ENCODE results near the gene NAP1L5. TPM values are rescaled to one million over a fixed set of nuclear protein-coding genes. Genes with fewer than 3 reads are reported as not detected.

The NAP1L5 gene
- total and polyA plus RNA-seq, 9 of the 15 experiments (the other 6 are each of a cell fraction or from before 2014, with no cell fraction given) = 2.4 to 10.6 (median 7.0) TPM

GRCh38 chr4:88722828-88723227, 25.2 kb upstream of the NAP1L5 start:
- POLR2A ChIA-PET = no interaction called here
- no peak for ATAC-seq
- intact Hi-C loops (cut with micrococcal nuclease) = no loop called here
- no peak overlapping the region for H3K27ac ChIP-seq (ENCODE audit: extremely low read depth, low read depth, low read length)
- no peak overlapping the region for H2AFZ ChIP-seq (ENCODE audit: low read depth, low read length)
- no peak overlapping the region for H3K9ac ChIP-seq (ENCODE audit: insufficient read depth in 1 of 2, low read depth in 2 of 2, low read length in 2 of 2)
- WGBS (ENCODE audit: insufficient coverage, low coverage, missing lambda C conversion rate) = 69% methylated on average over 2 of the region's 2 CpGs
- no peak overlapping the region for H3K4me3 ChIP-seq
- in situ Hi-C loops (cut with MboI) = no loop called here
- H3K9me1 ChIP-seq (ENCODE audit: control insufficient read depth, insufficient read depth, low read length) = no peaks in the 10 kb centered on the region
- no peaks in the 10 kb centered on the region for H3K27me3 ChIP-seq (ENCODE audit: control insufficient read depth in 2 of 2, insufficient read depth in 2 of 2, low read length in 2 of 2)
- BruUV-seq (replicated peaks) = no TSS peak
- H4K20me1 ChIP-seq (replicated peaks; ENCODE audit: control insufficient read depth, insufficient read depth, low read length) = no peaks in the 10 kb centered on the region
- FAIRE-seq = no peak
- H3K4me1 ChIP-seq (replicated peaks in 1 of 2; ENCODE audit: control insufficient read depth in 2 of 2, insufficient read depth in 2 of 2, low read length in 2 of 2) = no peaks in the 10 kb centered on the region
- no peak for DNase-seq (ENCODE audit: extremely low read depth in 1 of 4, low spot score in 3 of 4)
- CTCF ChIA-PET (ENCODE audit: low intra/inter-chr PET ratio) = no interaction called here
- no peaks in the 10 kb centered on the region; the same call in none of the 2 replicates for H3K9me3 ChIP-seq (replicated peaks; ENCODE audit: control insufficient read depth, insufficient read depth, low read depth, low read length)
- peaks cover 14% of the 10 kb centered on the region; the same call in 2 of the 3 replicates for H3K36me3 ChIP-seq (ENCODE audit: control insufficient read depth, insufficient read depth, low read length)
- no peak overlapping the region for H3K4me2 ChIP-seq (ENCODE audit: insufficient read depth, low read length)
- H3K79me2 ChIP-seq (ENCODE audit: control insufficient read depth, insufficient read depth, low read length) = no peaks in the 10 kb centered on the region
- TF ChIP-seq ZFP36 (IDR thresholded peaks at IDR 0.05; ENCODE audit: low read depth, low read length, partially characterized antibody) (no peak), NFIX (CRISPR knock-in tag; IDR thresholded peaks at IDR 0.05; ENCODE audit: low read depth) (no peak), HINFP (tag; conservative IDR thresholded peaks at IDR 0.05; ENCODE audit: low read depth) (no peak), AFF1 (IDR thresholded peaks at IDR 0.05; ENCODE audit: low read depth in 1 of 2, partially characterized antibody in 2 of 2) (no peak), SRSF7 (optimal IDR thresholded peaks at IDR 0.05; ENCODE audit: low read depth, low read length) (no peak), VEZF1 (CRISPR knock-in tag; IDR thresholded peaks at IDR 0.05) (no peak)

Measured in K562 (cell line).